Measurements from ENCODE around the gene RNF133.
"Not testable (repeated sequence)": the region's sequence is repeated elsewhere in the genome, so short reads cannot be mapped to it uniquely, and the experiment has no call there.

Gene RNF133

DNA sequence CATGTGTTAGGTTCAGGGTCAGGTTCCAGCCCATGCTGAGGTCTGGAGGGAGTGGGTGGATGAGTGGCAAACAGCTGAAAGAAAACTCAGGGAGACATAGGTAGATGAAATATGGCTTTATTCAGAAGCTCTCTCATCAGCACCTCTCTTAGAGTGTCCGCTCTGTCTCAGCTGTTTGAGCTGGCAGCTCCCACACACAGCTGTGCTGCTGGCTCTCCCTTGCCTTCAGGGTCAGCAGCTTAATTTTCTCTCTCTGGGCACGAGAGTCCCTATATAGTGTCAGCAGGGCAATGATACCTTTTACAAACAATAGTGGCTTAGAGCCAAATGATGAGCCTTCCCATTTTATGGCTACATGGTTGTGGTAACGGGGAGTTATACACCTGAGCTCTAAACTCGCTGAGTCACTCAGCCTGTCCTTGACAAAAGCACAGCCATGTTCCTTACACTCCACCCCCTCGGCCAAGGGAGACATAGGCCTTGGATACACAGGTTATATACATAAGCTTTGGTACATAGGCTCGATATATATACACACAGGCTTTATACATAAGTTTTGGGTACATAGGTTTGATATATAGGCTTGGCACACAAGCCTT is 10.4 kb downstream of the RNF133 start:
- DNase-seq: no peak

GRCh38 chr7:122686360-122686878 is 12.5 kb downstream of the RNF133 start:
- DNase-seq: no peak

DNA sequence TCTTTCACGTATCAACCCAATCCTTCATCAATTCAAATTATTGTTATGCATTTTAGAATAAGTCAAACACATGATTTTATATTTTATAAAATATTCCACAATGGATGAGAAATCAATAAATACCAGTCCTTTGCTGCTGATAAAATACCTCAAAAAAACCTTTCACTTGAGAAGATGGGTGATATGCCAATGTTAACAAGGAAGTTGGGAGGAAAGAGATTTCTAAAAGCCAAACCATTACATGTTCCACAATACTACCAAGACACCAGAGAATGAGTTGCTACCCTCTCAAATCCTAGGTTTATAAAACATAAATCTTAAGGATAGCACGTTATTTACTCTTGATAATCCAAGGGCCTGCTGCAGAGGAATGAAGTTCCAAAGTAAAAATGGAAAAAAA is 14.4 kb downstream of the RNF133 start:
- no peak for DNase-seq

- DNase-seq: no peak
Measured at GRCh38 chr7:122682815-122683550, 15.9 kb downstream of the RNF133 start.

DNA sequence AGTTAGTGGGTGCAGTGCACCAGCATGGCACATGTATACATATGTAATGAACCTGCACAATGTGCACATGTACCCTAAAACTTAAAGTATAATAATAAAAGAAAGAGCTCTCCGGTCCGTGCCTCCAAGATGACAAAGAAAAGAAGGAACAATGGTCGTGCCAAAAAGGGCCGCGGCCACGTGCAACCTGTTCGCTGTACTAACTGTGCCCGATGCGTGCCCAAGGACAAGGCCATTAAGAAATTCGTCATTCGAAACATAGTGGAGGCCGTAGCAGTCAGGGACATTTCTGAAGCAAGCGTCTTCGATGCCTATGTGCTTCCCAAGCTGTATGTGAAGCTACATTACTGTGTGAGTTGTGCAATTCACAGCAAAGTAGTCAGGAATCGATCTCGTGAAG is 17.7 kb downstream of the RNF133 start:
- DNase-seq: not testable (repeated sequence)

DNA sequence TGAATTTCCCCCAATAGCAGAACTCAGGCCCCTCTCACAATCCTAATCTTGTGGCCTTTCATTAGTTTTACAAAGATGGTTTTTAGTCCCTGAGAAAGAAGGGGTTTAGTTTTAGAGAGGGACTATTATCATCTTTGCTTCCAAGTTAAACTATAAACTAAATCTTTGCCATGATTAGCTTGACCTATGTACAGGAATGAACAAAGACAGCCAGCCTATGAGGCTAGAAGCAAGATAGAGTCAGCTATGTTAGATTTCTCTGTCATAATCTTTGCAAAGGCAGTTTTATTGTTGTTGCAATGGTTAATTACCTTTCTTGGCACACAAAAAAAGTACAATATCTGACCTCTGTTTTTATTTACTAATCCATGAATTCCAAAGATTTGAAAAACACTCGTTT is 19.1 kb downstream of the RNF133 start:
- DNase-seq: no peak

DNA sequence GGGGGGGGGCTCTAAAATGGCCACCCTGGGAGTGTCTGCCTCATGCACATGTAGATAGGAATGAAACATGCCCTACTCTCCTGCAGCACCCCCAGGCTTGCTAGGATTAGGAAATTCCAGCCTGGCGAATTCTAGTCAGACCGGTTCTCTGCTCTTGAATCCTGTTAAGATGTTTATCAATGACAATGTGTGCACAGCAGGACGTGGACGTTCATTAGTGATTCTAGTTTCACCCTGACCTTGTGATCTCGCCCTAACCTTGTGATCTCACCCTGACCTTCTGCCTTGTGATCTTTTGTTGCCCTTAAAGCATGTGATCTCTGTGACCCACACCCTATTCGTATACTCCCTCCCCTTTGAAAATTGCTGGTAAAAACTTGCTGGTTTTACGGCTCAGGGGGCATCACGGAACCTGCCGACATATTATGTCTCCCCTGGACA is 19.6 kb downstream of the RNF133 start:
- DNase-seq: not testable (repeated sequence)

DNA sequence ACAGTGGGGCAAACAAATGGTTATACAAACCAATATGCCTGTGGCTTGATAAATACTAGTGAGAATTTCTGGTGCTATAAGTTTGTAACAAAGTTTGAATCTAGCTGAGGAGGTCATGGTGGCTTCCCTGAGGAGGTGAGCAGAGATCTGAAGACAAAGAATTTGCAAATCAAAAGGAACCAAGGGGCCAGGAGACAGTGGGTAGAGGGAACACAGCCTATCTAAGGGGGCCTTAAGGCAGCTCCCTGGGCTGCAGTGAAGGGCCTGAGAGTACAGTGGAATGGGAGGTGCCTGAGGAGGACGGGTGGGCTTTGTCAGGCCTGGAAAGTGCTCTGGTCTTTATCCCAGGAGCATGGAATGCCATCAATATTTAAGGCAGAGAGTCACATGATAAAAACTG is 21.8 kb downstream of the RNF133 start:
- DNase-seq: no peak

DNA sequence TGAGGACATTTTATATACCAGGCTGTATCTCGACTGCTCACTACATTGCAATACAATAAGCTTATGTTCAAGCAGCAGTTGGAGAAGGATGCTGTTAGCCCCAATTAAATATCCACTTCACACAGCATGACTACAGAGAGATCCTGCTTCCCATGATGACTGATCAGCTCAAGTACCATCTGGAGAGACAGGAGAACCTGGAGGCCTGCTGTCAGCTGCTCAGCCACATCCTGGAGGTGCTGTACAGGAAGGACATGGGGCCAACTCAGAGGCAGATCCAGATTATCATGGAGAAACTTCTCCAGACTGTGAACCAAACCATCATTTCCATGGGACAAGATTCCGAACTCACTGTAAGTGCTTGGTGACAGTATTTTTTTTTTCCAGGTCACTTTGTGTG is 22.5 kb downstream of the RNF133 start:
- no peak for DNase-seq

DNA sequence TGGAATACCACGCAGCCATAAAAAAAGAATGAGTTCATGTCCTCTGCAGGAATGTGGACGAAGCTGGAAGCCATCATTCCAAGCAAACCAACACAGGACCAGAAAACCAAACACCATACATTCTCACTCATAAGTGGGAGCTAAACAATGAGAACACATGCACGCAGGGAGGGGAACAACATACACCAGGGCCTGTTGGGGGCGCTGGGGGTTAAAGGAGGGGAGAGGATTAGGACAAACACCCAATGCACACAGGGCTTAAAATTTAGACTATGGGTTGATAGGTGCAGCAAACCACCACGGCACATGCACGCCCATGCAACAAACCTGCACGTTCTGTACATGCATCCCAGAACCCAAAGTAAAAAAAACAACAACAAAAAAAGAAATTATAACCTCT is 23.3 kb downstream of the RNF133 start:
- DNase-seq: no peak

DNA sequence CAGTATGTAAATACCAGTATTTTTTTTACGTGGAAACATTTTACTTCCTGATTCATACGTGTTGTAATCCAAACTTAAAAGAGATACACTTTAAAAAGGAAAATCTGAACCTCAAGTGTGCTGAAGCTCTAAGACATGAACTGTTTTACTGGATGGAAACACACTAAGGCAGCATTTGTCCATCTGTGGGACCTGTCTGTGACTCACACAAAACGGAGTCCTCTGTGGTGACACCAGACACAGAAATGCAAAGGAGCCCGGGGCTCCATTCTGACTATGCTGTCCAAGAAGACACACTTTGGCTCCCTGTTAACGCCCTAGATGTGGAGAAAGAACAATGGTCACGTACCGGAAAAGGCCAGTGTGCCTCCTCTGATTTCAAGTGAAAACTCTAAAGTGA is 23.9 kb downstream of the RNF133 start:
- DNase-seq: no peak

GRCh38 chr7:122674502-122674901 is 24.4 kb downstream of the RNF133 start:
- DNase-seq: no peak

DNA sequence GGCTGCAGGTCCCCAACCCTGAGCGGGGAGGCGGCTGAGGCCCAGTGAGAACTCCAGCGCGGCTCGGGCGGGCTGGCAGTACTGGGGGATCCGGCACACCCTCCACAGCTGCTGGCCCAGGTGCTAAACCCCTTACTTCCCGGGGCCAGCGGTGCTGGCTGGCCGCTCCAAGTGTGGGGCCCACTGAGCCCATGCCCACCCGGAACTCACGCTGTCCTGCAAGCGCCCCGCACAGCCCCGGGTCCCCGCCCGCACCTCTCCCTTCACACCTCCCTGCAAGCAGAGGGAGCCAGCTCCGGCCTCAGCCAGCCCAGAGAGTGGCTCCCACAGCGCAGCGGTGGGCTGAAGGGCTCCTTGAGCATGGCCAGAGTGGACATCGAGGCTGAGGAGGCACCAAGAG is 25.0 kb downstream of the RNF133 start:
- DNase-seq: no peak

GRCh38 chr7:122672536-122672935 is 26.4 kb downstream of the RNF133 start:
- DNase-seq: no peak

GRCh38 chr7:122663733-122664132 is 35.2 kb downstream of the RNF133 start:
- DNase-seq: no peak

- DNase-seq: no peak
Measured at GRCh38 chr7:122658856-122659255, 40.1 kb downstream of the RNF133 start.

- no peak for DNase-seq
Measured at GRCh38 chr7:122653685-122654084, 45.2 kb downstream of the RNF133 start.

- no peak for DNase-seq
Measured at GRCh38 chr7:122652876-122653275, 46.0 kb downstream of the RNF133 start.

- DNase-seq: no peak
Measured at GRCh38 chr7:122651451-122651850, 47.5 kb downstream of the RNF133 start.
